Esophagus squamous epithelium (tissue), 5 donors: ENCODE measurements around the gene LRRC73. TPM values are rescaled to one million over a fixed set of nuclear protein-coding genes. Genes with fewer than 3 reads are reported as not detected.
"Not testable (repeated sequence)": the region's sequence is repeated elsewhere in the genome, so short reads cannot be mapped to it uniquely, and the experiment has no call there.

ENCODE experiments used
- DNase-seq: peaks from one replicate; lab custom pipeline; 2025; lab: John Stamatoyannopoulos, UW
- H3K27ac ChIP-seq, 4 donors: fragments of 200-600 bp; sonication (generic); one replicate each; pipeline ENCODE4 v1.5.1; 2016 to 2019; ENCODE audit warnings: mild to moderate bottlenecking in 1 of 4
- H3K27me3 ChIP-seq, 4 donors: fragments of 200-600 bp; sonication (generic); 1 replicate in 3 of 4; 2 replicates in 1 of 4; pipeline versions ENCODE4 v1.5.1 to v1.6.0; 2017 to 2021; ENCODE audit warnings: antibody characterized with exemption in 1 of 4
- H3K36me3 ChIP-seq, 3 donors: fragments of 200-600 bp; sonication (generic); one replicate each; pipeline ENCODE4 v1.5.1; 2016 to 2019
- H3K4me1 ChIP-seq, 3 donors: fragments of 200-600 bp; sonication (generic); one replicate each; pipeline ENCODE4 v1.5.1; 2017 to 2019
- H3K4me3 ChIP-seq, 4 donors: fragments of 200-600 bp; sonication (generic); 1 replicate in 3 of 4; 2 replicates in 1 of 4; pipeline ENCODE4 v1.5.1; 2016 to 2019; ENCODE audit warnings: mild to moderate bottlenecking in 2 of 4, moderate library complexity in 1 of 4
- H3K9me3 ChIP-seq, 3 donors: fragments of 200-600 bp; sonication (generic); one replicate each; pipeline ENCODE4 v1.5.1; 2016 to 2019
- POLR2A ChIP-seq, 4 donors: fragments of 450-650 bp; IDR thresholded peaks; one replicate each; pipeline ENCODE4 v1.6.1; 2017; ENCODE audit warnings: antibody characterized with exemption in 4 of 4, mild to moderate bottlenecking in 4 of 4, moderate library complexity in 3 of 4
- WGBS, 2 donors: methylation state at CpG; one replicate each; pipeline ENCODE4 v1.1.5; 2018; 5-methylcytosine and 5-hydroxymethylcytosine counted together
- intact Hi-C: fragments of 100-400 bp; cut with DNase I; formaldehyde crosslinking; loops from one replicate; pipeline ENCODE4 v1.15.0; 2022
- total RNA-seq, 4 donors: library from RNA; depleted of rRNA; stranded (reverse); fragments of >200 nt; gene quantifications; one replicate each; pipeline ENCODE4 v1.1.0, GENCODE V29; 2016
- TF ChIP-seq, protein P1 (sequence below), 6 experiments: fragments of 450-650 bp in 4 of 6; fragments of 200-600 bp in 2 of 6; sonication (generic) in 2 of 6; IDR thresholded peaks; one replicate each; pipeline ENCODE4 v1.5.1; 2016 to 2019; ENCODE audit warnings: antibody characterized with exemption in 6 of 6, mild to moderate bottlenecking in 4 of 6, moderate library complexity in 4 of 6
- donor health status: DM: yes; HTN: yes; CAD: no.

The LRRC73 gene
- total RNA-seq, 4 donors from 2014 or later = 0.38 to 0.83 (median 0.64) TPM; not detected in 1

DNA sequence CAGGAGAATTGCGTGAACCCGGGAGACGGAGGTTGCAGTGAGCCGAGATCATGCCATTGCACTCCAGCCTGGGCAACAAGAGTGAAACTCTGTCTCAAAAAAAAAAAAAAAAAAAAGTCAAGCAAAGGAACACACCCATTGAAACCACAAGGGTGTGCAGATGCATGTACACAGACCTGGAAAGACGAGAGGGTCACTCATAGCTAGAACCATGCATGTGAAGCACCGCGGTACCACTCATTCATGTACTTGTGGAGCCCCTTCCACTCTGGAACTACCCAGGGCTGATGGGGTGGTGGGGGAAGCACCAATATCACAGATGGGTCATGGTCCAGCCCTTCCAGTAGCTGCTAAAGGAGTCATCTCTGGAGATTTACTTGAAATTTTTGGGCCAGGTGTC is 40.2 kb downstream of the LRRC73 start:
- peaks cover 0 to 69% (median 0%) of the 10 kb centered on the region in 4 donors for H3K27me3 ChIP-seq
- no peak overlapping the region for H3K4me3 ChIP-seq
- no peak for DNase-seq
- H3K4me1 ChIP-seq = peaks cover 0 to 11% (median 4%) of the 10 kb centered on the region in 3 donors
- intact Hi-C loops = no loop called here
- no peaks in the 10 kb centered on the region for H3K36me3 ChIP-seq
- WGBS, 2 donors = 76% methylated on average over 7 of the region's 7 CpGs
- H3K27ac ChIP-seq = no peak overlapping the region
- H3K9me3 ChIP-seq = no peaks in the 10 kb centered on the region
- TF ChIP-seq, protein P1, sequence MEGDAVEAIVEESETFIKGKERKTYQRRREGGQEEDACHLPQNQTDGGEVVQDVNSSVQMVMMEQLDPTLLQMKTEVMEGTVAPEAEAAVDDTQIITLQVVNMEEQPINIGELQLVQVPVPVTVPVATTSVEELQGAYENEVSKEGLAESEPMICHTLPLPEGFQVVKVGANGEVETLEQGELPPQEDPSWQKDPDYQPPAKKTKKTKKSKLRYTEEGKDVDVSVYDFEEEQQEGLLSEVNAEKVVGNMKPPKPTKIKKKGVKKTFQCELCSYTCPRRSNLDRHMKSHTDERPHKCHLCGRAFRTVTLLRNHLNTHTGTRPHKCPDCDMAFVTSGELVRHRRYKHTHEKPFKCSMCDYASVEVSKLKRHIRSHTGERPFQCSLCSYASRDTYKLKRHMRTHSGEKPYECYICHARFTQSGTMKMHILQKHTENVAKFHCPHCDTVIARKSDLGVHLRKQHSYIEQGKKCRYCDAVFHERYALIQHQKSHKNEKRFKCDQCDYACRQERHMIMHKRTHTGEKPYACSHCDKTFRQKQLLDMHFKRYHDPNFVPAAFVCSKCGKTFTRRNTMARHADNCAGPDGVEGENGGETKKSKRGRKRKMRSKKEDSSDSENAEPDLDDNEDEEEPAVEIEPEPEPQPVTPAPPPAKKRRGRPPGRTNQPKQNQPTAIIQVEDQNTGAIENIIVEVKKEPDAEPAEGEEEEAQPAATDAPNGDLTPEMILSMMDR (IDR thresholded peaks at IDR 0.05) = no peak

DNA sequence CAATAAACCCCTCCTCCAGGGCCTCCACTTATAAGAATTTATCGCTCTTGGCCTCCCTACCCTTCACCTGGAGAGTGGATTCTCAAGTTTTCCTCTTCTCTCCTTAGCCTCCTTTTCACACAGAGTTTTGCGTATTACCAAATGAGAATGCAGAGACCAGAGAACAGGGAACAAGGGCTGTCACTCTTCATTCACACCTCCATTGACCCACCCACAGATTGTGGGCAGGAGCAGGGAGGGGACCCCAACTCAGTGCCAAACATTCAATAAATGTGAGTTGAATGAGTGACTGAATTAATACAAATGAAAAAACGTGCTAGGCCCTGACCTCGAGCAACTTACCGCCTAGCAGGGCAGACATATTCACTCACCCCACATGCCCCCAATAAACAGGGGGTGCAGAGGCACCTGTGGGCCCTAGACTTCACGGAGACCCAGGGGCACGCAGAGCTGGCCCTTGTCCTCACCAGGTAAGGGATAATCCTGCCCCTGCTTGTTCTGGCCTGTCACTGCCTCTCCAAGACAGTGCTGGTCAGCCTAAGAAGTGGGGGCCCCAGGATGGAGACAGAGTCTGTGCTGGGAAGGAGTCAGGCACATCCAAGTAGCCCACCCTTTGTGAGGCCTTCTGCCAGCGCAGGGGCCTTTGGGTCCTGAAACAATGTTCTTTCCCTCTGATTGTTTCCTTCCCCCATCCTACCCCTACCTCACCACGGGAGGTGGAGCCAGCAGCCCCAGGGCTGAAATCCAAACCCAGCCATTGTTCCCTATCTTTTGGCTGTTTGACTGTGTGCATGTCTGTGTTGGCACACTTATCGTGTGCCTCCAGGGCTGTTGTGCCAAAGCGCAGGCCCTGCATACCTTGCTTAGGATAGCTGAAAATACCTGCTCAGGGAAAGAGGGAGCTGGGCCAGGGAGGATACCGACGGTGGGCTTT is 41.1 kb downstream of the LRRC73 start:
- intact Hi-C loops = no loop called here
- H3K27me3 ChIP-seq = peaks cover 0 to 77% (median 0%) of the 10 kb centered on the region in 4 donors
- peaks cover 0 to 11% (median 4%) of the 10 kb centered on the region in 3 donors for H3K4me1 ChIP-seq
- no peak overlapping the region for H3K27ac ChIP-seq
- no peak overlapping the region for H3K4me3 ChIP-seq
- no peaks in the 10 kb centered on the region for H3K9me3 ChIP-seq
- no peaks in the 10 kb centered on the region for H3K36me3 ChIP-seq
- DNase-seq = no peak
- WGBS, 2 donors = 48 to 52% methylated on average over 8 to 10 of the region's 13 CpGs
- no peak for TF ChIP-seq POLR2A (IDR thresholded peaks at IDR 0.05)

DNA sequence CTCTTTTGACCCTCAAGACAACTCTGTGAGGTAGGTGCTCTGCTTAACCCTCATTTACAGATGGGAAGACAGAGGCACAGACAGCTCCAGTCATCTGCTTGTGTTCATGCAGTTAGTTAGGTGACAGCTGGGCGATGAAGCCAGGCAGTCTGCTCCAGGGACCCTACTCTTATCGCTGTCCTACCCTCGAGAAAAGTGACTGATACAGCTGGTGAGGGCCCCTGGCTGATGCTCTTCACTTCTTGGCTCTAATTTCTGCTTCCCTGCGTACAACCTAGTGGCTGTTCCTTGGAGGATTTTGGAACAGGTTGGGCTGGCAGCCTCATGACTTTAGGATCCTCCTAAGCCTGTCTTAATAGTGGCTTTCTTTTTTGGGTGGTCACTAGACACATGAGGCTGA is 41.9 kb downstream of the LRRC73 start:
- peaks cover 0 to 11% (median 4%) of the 10 kb centered on the region in 3 donors for H3K4me1 ChIP-seq
- TF ChIP-seq, protein P1 (IDR thresholded peaks at IDR 0.05) = no peak
- TF ChIP-seq POLR2A (IDR thresholded peaks at IDR 0.05) = no peak
- 69 to 76% methylated on average over 4 of the region's 4 CpGs for WGBS, 2 donors
- DNase-seq = no peak
- H3K27ac ChIP-seq = no peak overlapping the region
- H3K9me3 ChIP-seq = no peaks in the 10 kb centered on the region
- H3K27me3 ChIP-seq = peaks cover 0 to 85% (median 0%) of the 10 kb centered on the region in 4 donors
- no peak overlapping the region for H3K4me3 ChIP-seq
- H3K36me3 ChIP-seq = no peaks in the 10 kb centered on the region
- intact Hi-C loops = no loop called here

DNA sequence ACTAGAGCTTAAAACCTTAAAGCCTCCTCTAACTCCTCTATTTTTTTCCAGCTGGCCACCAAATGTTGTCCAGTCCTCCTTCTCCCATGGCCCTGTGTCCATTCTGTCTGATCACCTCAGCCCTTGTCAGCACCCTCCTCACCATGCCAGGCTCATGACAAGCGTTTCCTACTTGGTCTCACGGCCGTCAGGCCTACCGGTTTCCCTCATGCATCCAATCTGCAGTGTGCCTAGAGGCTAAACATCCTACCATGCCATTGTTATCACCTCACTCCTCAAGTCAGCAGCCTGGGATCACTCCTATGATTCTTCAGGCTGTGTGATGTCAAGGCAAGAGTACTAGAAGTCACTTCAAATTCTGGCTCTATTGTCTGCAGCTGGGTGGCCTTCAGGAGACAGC is 42.4 kb downstream of the LRRC73 start:
- WGBS, 2 donors = 79 to 84% methylated on average over 4 of the region's 4 CpGs
- Histone ChIP-seq H3K36me3 (no peaks in the 10 kb centered on the region), H3K27me3 (peaks cover 0 to 89% (median 0%) of the 10 kb centered on the region in 4 donors), H3K4me3 (no peak overlapping the region), H3K4me1 (peaks cover 0 to 11% (median 4%) of the 10 kb centered on the region in 3 donors), H3K27ac (no peak overlapping the region), H3K9me3 (no peaks in the 10 kb centered on the region)
- DNase-seq = no peak
- intact Hi-C loops = no loop called here
- TF ChIP-seq, protein P1 (IDR thresholded peaks at IDR 0.05) = no peak
- TF ChIP-seq POLR2A (IDR thresholded peaks at IDR 0.05) = no peak

DNA sequence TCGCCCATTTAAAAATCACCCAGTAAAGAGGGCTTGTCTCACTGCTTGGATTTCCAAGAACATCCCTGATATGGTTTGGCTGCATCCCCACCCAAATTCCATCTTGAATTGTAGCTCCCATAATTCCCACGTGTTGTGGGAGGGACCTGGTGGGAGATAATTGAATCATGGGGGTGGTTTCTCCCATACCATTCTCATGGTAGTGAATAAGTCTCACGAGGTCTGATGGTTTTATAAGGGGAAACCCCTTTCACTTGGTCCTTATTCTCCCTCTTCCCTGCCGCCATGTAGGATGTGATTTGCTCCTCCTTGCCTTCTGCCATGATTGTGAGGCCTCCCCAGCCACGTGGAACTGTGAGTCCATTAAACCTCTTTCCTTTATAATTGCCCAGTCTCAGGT is 42.9 kb downstream of the LRRC73 start:
- H3K4me3 ChIP-seq, H3K36me3 ChIP-seq, H3K27ac ChIP-seq, H3K9me3 ChIP-seq, DNase-seq, intact Hi-C loops: not testable (repeated sequence)
- H3K27me3 ChIP-seq = peaks cover 0 to 91% (median 0%) of the 10 kb centered on the region in 4 donors
- WGBS, 2 donors = 46 to 47% methylated on average over 5 of the region's 5 CpGs
- H3K4me1 ChIP-seq = peaks cover 0 to 11% (median 4%) of the 10 kb centered on the region in 3 donors

DNA sequence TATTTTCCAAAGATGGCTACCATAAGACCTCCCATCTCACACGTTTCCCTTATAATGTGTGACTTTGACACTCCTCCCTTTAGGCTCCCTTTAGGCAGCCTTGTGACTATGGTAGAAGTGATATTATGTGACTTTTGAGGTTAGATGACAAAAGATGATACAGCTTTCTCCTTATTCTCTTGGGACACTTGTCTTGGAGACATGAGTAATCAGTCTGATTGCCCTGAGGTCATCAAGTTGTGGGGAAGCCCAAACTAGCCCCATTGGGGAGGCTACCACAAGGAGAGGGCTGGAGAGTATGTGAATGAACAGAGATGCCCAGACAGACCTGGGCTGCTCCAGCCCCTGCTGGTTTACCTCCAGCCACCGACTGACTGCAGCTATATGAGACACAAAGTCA is 44.2 kb downstream of the LRRC73 start:
- 50 to 58% methylated on average over 2 of the region's 2 CpGs for WGBS, 2 donors
- Histone ChIP-seq H3K27ac (no peak overlapping the region), H3K4me1 (peaks cover 0 to 11% (median 4%) of the 10 kb centered on the region in 3 donors), H3K4me3 (no peak overlapping the region), H3K9me3 (no peaks in the 10 kb centered on the region), H3K27me3 (peaks cover 0 to 92% (median 0%) of the 10 kb centered on the region in 4 donors), H3K36me3 (no peaks in the 10 kb centered on the region)
- TF ChIP-seq, protein P1 (IDR thresholded peaks at IDR 0.05) = no peak
- no peak for TF ChIP-seq POLR2A (IDR thresholded peaks at IDR 0.05)
- intact Hi-C loops = no loop called here
- DNase-seq = no peak
